DMS 273 treated with DMSO at 0.1 percent for 48 hours (cell line): ENCODE measurements around the gene SERPINB6.
"Not testable (repeated sequence)": the region's sequence is repeated elsewhere in the genome, so short reads cannot be mapped to it uniquely, and the experiment has no call there.

Source experiments
- DNase-seq: peaks from one replicate; lab custom pipeline; 2025; lab: John Stamatoyannopoulos, UW

Gene SERPINB6

GRCh38 chr6:2971420-2972218 is at the start of gene SERPINB6:
TSS of gene SERPINB6 (minus strand) at chr6:2971567. CDS start at chr6:2959332, 12,235 bp downstream.
- DNase-seq = no peak

DNA sequence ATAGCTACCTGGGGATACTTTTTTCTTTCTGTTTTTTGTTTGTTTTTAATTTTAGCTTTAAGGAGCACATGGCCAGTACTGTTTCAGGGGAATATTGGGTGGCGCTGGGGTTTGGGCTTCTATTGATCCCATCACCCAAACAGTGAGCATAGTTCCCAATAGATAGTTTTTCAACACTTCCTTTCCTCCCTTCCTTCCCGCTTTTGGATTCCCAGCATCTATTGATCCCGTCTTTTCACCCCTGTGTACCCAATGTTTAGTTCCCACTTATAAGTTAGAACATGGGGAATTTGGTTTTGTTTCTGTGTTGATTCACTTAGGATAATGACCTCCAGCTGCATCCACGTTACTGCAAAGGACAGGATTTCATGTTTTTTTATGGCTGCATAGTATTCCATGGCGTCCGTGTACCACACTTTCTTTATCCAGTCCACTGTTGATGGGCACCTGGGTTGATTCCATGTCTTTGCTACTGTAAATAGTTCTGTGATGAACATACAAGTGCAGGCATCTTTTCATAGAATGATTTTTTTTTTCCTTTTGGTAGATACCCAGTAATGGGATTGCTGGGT is 48.5 kb upstream of the SERPINB6 start:
- no peak for DNase-seq

GRCh38 chr6:3019065-3019464 is 47.7 kb upstream of the SERPINB6 start:
- DNase-seq = no peak

- DNase-seq = no peak
Measured at GRCh38 chr6:3017304-3017703, 45.9 kb upstream of the SERPINB6 start.

DNA sequence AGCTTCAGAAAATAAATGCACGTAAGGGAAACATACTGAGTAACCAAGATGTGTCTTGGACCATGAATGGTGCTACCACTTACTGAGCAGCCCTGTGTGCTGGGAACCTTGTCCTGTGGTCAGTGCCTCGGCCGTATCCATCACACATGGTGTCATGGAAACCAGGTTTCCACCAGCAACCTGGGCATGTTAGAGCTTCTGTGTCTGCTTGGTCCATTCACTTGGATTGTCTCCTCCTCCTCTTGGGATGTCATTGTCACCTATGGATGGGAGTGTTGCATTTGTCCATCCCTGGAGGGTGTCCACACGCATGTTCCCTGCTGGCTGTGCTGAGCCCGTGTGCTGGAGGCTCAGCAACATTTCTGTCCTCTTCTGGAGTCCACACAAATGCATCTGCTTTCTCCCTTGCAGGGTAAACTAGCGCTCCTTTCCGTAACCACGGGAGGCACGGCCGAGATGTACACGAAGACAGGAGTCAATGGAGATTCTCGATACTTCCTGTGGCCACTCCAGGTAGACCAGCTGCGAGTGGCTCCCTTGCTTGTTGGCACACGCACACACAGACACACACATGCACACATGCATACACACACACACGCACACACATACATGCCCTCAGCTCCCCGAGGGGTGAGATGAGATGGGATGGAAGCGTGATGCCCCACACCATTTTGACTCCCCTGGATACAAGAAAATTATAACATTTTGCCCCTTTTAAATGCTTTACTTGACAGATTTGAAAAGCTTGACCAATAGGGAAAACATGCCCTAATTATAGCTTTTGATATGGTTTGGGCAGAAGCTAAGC is 45.3 kb upstream of the SERPINB6 start:
- DNase-seq = no peak

DNA sequence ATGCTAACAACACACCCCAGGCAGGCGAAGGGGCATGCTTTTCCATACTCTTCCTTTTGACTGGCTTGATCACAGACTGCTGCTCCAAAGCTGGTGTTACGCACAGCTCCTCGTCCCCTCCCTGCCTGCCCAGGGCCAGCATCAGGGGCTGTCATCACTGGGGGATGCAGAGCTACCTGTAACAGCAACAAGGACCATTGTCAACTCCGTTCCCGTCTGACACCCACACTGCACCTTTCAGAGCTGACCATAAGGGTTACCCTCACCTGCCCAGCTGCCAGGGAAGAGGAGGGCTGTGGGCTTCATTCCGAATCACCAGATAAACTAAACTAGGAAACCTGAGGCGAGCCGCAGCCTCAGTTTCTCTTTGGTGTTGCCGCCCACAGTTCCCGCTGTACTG is 43.8 kb upstream of the SERPINB6 start:
- no peak for DNase-seq

DNA sequence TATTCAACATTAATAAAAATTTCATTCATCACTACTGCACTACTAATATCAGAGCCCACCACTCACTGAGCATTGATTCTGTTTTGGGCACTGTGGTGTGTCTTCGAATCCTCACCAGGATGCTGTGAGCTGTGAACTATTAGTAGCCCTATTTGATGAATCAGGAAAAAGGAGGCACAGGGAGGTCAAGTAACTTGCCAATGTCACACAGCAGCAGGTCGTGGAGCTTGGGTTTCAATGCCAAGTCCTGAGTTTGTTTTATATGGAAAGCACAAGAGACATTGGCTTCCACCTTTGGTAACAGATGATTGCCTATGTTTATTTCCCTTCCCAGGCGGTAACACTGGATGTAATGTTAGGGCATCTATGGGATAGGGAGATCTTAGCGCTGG is 43.3 kb upstream of the SERPINB6 start:
- DNase-seq = no peak

- DNase-seq = no peak
Measured at GRCh38 chr6:3013901-3014674, 42.7 kb upstream of the SERPINB6 start.

DNA sequence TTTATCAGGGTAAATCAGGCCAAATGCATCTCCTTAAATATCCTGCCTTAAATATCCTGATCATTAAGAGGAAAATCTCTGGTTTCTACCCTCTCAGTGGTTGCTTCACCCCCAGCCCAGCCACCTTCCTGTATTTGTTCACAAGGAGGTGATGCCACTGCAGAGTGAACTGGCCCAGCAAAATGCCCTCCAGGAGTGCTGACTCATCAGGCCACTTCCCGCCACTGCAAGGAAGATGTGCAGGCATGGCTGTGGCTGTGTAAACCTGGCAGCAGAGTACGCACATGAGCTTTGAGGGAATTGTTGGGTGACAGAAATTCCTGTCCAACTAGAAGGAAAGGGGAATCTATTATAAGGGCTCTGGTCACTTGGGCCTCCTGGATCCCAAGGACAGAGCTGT is 42.1 kb upstream of the SERPINB6 start:
- DNase-seq = no peak

DNA sequence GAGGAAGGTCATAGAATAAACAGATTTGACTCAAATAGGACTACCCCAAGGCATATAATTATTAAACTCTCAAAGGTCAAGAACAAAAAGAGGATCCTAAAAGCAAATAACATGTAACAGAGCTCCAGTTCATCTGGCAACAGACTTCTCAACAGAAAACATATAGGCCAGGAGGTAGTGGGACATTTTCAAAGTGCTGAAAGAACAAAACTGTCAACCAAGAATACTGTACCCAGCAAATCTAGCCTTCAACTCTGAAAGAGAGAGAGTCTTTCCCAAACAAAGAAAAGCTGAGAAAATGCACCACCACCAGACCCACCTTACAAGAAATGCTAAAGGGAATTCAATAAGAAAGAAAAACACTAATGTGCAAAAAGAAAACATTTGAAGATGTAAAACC is 40.2 kb upstream of the SERPINB6 start:
- no peak for DNase-seq

DNA sequence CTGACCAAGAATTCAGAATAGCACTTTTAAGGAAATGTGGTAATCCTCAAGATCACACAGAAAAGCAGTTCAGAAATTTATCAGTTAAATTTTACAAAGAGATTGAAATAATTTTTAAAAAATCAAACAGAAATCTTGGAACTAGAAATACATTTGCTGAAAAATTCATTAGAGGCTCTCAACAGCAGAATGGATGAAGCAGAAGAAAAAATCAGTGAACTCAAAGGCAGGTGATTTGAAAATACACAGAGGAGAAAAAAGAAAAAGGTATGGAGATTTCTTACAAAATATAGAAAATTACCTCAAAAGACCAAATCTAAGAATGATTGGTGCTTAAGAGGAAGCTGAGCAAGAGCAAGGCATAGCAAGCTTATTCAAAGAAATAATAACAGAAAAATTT is 39.8 kb upstream of the SERPINB6 start:
- no peak for DNase-seq

DNA sequence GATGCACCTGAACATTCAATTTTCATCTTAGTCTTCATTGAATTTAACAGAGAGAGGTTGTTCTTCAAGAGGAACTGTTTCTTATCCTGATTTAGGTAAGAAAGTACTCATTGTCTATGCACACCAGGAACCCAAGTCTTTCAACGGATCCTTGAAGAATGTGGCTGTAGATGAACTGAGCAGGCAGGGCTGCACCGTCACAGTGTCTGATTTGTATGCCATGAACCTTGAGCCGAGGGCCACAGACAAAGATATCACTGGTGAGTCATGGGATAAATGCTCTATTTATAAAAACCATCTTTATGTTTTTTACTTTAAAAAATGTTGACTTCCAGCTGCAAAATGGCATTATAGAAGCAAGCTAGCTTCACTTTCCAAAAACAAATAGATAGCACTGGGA is 38.6 kb upstream of the SERPINB6 start:
- no peak for DNase-seq

DNA sequence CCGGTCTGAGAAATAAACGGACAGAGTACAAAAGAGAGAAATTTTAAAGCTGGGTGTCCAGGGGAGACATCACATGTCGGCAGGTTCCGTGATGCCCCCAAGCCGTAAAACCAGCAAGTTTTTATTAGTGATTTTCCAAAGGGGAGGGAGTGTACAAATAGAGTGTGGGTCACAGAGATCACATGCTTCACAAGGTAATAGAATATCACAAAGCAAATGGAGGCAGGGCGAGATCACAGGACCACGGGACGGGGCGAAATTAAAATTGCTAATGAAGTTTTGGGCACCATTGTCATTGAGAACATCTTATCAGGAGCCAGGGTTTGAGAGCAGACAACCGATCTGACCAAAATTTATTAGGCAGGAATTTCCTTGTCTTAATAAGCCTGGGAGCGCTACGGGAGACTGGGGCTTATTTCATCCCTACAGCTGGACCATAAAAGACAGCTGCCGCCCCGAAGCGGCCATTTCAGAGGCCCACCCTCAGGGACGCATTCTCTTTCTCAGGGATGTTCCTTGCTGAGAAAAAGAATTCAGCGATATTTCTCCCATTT is 37.4 kb upstream of the SERPINB6 start:
- DNase-seq = not testable (repeated sequence)

- no peak for DNase-seq
Measured at GRCh38 chr6:3007571-3007970, 36.2 kb upstream of the SERPINB6 start.

DNA sequence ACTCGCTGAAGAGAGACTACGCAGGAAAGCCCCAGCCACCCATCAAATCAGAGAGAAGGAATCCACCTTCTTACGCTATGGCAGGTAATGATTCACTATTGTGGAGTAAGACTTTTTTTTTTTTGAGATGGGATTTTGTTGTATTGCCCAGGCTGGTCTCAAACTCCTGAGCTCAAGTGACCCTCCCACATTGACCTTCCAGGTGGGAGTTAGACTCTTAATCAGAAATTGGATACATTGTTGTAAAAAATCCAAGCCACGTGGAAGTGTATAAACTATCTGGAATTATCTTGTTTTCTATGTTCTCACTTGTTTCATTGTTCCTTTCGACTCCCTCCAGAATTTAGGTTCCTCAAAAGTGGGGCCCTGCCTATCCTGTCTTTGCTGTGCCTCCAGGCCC is 35.1 kb upstream of the SERPINB6 start:
- DNase-seq = no peak

DNA sequence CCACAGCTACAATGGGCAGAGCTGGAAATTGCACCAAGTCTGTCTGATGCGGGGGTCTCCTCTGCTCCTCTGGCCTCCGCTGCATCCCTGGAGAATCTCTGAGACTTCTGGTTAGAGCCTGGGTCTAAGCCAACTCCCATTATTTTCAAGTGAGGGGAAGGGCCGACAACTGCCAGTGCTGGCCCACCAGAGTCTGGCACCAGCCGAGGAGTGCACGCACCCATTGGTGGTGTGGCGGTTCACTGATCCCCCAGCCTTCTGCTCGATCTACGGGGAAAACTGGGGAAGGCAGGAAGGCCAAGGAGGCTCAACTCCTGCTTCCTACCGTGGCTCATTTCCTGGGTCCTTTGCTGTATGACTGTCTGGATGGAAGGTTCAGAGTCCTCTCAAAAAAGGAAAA is 34.5 kb upstream of the SERPINB6 start:
- DNase-seq = no peak

DNA sequence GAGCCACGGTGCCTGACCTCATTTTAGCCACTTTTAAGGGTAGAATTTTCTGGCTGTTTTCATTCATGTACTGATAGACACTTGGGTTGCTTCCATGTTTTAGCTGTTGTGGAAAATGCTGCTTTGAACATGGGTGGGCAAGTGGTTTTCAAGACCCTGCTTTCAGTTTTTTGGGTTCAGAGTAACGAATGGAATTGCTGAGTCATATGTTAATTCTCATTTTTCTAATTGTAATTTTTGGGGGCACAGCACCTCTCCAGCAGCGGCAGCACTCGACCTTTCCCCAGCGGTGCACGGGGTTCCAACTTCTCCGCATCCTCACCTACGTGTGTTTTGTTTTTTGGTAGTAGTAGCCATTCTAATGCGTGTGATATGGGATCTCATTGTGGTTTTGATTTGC is 33.7 kb upstream of the SERPINB6 start:
- DNase-seq = no peak

GRCh38 chr6:3003226-3003625 is 31.9 kb upstream of the SERPINB6 start:
- not testable (repeated sequence) for DNase-seq

- peak; percentile 21 for DNase-seq
Measured at GRCh38 chr6:3001773-3002293, 30.5 kb upstream of the SERPINB6 start.

DNA sequence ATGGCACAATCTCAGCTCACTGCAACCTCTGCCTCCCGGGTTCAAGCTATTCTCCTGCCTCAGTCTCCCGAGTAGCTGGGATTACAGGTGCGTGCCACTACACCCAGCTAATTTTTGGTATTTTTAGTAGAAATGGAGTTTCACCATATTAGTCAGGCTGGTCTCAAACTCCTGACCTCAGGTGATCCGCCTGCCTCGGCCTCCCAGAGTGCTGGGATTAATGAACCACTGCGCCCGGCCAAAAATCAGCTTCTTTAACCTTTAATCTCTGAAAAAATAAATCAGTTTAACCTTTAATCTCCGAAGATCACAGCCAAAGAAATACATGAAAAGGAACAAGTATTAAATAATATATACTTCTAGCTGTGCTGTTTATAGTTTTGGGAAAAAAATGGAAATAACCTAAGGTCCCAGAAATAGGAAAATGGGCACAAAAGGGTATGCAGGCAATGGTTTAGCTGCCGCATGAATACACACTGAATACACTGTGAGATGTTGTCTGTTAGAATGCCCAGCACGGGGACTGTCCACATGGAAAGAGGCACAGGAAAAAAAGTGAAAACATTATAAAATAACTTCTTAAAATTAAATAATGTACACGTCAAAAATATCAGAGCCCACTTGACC is 29.9 kb upstream of the SERPINB6 start:
- no peak for DNase-seq
